Fibroblast of villous mesenchyme (primary cell): ENCODE measurements around the gene OR5D14. TPM values are rescaled to one million over a fixed set of nuclear protein-coding genes. Genes with fewer than 3 reads are reported as not detected.

Experiments used
- DNase-seq: peaks from one replicate; pipeline ENCODE4 v3.0.0-alpha.2; 2010; ENCODE audit warnings: low read depth
- H3K4me3 ChIP-seq: 2 replicates; pipeline ENCODE4 v1.5.1; 2011; ENCODE audit warnings: low read depth, mild to moderate bottlenecking, low read length
- CTCF ChIP-seq: IDR thresholded peaks from 2 replicates; pipeline ENCODE4 v1.5.1; 2012; ENCODE audit warnings: low read depth, mild to moderate bottlenecking, low read length; ENCODE audit not compliant: insufficient read depth
- total RNA-seq: library from RNA; depleted of rRNA; stranded (reverse); fragments of >200 nt; gene quantifications from 2 replicates; pipeline ENCODE4 v1.2.3, GENCODE V29; 2012

The OR5D14 gene
- total RNA-seq, 1 donor, result not detected

GRCh38 chr11:55819330-55819729 is 24.0 kb downstream of the OR5D14 start, which contains the start of gene OR5D18:
TSS of gene OR5D18 (plus strand) at chr11:55819630. CDS start at chr11:55819630, 0 bp downstream.
- no peak for DNase-seq
- no peak within 1 kb of the TSS for H3K4me3 ChIP-seq
- no peak for TF ChIP-seq CTCF

- H3K4me3 ChIP-seq, result no peak within 1 kb of the TSS
- DNase-seq, result no peak
- TF ChIP-seq CTCF, result no peak
These were observed 31.6 kb downstream of the OR5D14 start, which contains the start of gene OR5L2 for GRCh38 chr11:55826919-55827318. TSS of gene OR5L2 (plus strand) at chr11:55827219. CDS start at chr11:55827219, 0 bp downstream.

- DNase-seq, result no peak
- TF ChIP-seq CTCF, result no peak
- no peak within 1 kb of the TSS for H3K4me3 ChIP-seq
These were observed 43.1 kb downstream of the OR5D14 start, which contains the start of gene OR5D16 for GRCh38 chr11:55838452-55838851. TSS of gene OR5D16 (plus strand) at chr11:55838752. CDS start at chr11:55838752, 0 bp downstream.

Other genes starting within 250 kb of the OR5D14 start
- gene OR4C15, start 241.1 kb upstream of the OR5D14 start, total RNA-seq, result not detected in 2 replicates
- not detected in 2 replicates for gene OR4C16, start 223.4 kb upstream of the OR5D14 start, total RNA-seq
- gene OR4C11, start 187.9 kb upstream of the OR5D14 start, total RNA-seq, result not detected in 2 replicates
- gene OR4P4, start 160.4 kb upstream of the OR5D14 start, total RNA-seq, result not detected in 2 replicates
- not detected in 2 replicates for gene OR4S2, start 147.2 kb upstream of the OR5D14 start, total RNA-seq
- gene OR4C6, start 133.4 kb upstream of the OR5D14 start, total RNA-seq, result not detected in 2 replicates
- not detected in 2 replicates for gene OR5D13, start 22.1 kb upstream of the OR5D14 start, total RNA-seq
- not detected in 2 replicates for gene OR5L1, start 15.8 kb downstream of the OR5D14 start, total RNA-seq
- gene OR5D18, start 24.1 kb downstream of the OR5D14 start, total RNA-seq, result not detected in 2 replicates
- gene OR5L2, start 31.7 kb downstream of the OR5D14 start, total RNA-seq, result not detected in 2 replicates
- gene OR5D16, start 43.2 kb downstream of the OR5D14 start, total RNA-seq, result not detected in 2 replicates
- not detected in 2 replicates for gene TRIM51, start 87.7 kb downstream of the OR5D14 start, total RNA-seq
- gene OR5W2, start 119.0 kb downstream of the OR5D14 start, total RNA-seq, result not detected in 2 replicates
- not detected in 2 replicates for gene OR5I1, start 140.8 kb downstream of the OR5D14 start, total RNA-seq
- under 0.01 TPM in 1 of 2 replicates, not detected in the other for gene OR10AG1, start 174.4 kb downstream of the OR5D14 start, total RNA-seq
- not detected in 2 replicates for gene OR5F1, start 199.1 kb downstream of the OR5D14 start, total RNA-seq
- gene OR5AS1, start 232.1 kb downstream of the OR5D14 start, total RNA-seq, result not detected in 2 replicates